HG03039 (cell line): ENCODE data around the gene COA7.

ENCODE experiments used
- ATAC-seq: cut with Tn5 transposase; IDR thresholded peaks from one replicate; pipeline ENCODE4 v1.9.1; 2021; ENCODE audit warnings: mild to moderate bottlenecking, moderate library complexity; ENCODE audit not compliant: unreplicated experiment

The COA7 gene

DNA sequence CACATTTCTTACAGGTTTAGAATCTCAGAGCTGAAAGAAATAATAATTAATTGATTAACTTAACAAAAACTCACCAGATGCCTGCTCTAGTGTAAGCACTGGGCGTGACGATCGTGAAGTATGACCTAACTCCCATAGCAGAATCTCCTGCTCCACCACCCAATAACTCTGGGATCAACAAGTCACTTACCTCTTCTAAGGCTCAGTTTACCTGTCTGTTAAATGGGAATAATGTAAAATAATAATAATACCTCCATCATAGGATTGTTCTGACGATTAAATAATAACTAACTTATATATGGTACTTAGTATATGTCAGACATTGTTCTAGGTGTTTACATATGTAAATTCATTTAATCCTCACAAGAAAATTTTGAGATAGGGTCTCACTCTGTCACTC lies 24.6 kb downstream of the COA7 start:
- ATAC-seq, result no peak

DNA sequence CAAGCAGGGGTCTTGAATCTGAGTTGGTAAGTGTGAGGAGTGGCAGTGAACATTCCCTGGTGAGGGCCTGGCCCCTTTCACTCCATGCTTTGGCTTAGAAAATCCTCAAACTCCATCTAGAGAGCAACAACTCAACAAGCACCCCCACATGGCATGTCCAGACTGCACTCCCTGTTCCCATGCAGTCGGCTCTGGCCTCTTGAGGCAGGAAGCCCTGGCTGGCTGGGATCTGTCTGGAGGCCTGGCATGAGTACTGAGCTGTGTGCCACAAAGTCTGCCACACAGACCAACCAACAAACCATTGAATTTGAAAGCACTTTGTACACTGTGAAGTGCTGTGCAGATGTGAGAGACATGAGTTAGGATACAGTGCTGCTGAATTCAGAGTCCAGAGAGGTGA lies 25.2 kb downstream of the COA7 start:
- ATAC-seq, result no peak

DNA sequence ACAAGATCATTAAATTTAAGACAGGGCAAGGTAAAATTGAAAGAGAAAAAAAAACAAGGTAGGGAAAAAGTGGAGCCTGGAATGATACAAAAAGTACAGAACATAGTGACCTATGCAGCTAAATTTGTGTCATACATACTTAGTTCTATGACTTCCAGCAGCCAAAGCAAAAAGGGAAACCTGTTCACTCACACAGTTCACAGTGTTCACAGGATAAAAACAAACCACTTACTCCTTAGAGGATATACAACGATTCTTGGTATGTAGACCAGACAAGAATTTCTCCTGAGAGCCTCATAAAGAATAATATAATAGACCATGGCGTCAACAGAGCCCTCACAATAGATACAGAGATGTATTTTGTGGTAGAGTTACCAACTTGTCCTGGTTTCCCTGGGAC lies 27.5 kb downstream of the COA7 start:
- ATAC-seq, result no peak

DNA sequence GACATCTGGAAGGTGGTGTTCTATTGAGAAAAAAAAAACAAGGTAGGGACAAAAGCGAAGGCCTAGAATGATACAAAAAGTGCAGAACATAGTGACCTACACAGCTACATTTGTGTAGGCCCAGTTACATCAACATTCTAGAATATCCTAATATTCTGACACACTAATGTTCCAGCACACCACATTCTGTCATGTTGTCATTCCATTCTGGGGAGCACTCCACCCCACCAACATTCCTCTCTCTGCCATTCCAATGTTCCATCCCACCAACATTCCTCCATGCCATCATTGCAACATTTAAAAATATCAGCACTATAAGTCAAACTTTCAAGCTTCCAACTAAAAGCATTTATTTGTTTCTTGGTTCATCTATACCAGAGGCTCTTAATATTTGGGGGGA lies 28.5 kb downstream of the COA7 start:
- ATAC-seq, result no peak

DNA sequence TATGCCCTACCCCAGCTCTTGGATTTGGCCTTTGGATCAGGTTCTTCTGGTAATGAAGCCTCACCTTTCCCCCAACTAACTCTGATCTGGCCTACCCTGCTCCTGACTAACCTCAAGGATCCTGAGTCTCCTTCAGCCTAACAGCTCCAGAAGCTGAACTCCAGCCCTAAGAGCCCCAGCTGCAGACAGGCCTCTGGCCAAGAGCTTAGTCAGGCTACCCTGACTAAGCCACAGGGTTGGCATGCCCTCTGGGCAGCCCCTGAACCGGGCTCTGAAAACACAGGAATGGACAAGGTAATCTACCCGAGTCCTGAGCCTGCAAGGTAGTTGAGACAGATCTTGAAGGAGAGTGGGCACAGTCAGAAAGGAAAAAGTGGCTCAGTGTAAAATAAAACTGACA lies 29.4 kb downstream of the COA7 start:
- ATAC-seq, result no peak

DNA sequence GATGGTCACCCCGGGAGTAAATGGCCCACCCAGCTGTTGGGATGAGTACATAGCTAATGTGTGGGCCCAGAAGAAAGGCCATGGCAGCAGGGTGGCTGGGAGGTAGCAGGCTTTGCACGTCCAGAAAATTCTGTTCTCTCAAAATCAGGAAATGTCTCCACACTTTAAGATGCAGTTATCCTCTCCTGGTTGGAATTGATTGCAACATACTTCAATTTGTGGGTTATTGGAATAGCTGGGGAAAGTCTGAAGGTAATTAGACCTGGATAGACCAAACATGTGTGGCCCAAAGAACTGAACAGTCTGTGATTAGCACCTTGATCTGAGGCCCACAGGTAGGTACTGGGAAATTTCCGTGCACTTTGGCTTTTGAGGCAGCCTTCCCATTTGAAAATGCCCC lies 30.2 kb downstream of the COA7 start:
- no peak for ATAC-seq

DNA sequence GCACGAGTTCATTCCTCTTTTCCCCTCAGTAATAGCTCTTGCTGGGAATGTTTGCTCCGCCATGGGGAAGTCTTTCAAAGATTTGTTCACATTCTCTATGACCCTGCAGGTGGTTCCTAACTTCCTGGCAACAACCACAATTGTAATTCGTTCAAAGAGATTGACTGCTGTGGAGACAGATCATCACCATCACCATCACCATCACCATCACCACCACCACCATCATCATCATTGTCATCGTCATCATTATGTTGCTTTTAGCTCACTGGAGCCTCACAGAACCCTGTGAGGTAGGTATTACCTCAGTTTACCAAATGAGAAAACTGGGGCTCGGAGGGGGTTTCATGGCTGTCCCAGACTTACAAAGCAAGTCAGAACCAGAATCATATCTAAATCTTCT lies 30.9 kb downstream of the COA7 start:
- no peak for ATAC-seq

DNA sequence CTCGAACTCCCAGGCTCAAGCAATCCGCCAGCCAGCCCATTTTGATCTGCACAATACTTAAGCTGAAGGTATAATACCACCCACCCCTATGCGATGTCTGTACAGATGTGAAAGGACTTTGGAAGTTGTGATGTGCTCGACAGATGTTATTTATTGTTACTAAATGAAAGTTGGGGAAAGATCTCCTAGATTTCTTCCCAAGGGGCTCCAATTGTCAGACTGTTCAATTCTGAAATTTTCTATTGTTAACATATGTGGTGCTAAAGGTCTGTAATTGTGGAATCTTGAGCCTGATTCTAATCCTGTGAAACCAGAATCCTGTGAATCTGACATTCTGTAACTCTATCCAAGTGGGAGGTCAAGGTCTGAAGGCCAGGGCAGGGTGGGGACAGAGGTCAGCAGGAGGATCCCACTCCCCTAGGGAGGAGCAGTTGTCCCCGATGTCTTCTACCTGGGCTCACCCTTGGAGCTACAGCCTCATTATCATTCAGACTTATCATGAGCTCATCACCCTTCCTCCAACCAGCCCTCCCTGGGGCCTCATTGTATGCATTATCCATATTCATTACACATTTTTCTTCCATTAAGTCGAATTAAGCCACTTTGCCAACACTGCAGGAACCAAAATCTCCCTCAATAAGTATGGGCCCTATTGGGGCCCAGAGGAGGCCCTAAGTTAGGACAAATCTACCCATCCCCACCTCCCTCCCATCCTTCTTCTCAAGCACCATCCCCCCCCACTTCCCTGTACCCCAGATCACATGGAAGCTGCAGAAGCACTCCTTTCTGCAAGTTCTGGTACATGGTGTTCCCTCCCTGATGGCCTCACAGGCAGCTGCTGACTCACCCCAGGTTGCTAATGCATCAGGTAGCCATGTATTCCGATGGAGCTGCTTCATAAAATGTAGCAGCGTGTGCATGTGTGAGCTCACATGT lies 32.9 kb downstream of the COA7 start:
- no peak for ATAC-seq

DNA sequence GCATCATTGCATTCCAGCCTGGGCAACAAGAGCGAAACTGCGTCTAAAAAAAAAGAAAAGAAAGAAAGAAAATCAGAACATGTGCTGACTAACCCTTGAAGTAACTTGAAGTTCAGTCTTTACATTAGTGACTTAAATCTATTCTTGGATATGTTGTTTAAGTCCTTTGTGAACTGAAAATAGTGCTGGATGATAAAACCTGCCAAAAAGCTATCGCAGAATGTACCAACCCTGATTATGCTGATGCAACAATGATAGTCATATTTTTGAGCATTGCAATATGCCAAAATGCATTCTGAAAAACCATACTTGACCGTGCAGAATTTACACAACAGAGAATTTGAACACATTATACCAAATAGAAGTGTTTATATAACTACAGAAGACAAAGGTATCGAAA lies 34.4 kb downstream of the COA7 start:
- ATAC-seq, result no peak

DNA sequence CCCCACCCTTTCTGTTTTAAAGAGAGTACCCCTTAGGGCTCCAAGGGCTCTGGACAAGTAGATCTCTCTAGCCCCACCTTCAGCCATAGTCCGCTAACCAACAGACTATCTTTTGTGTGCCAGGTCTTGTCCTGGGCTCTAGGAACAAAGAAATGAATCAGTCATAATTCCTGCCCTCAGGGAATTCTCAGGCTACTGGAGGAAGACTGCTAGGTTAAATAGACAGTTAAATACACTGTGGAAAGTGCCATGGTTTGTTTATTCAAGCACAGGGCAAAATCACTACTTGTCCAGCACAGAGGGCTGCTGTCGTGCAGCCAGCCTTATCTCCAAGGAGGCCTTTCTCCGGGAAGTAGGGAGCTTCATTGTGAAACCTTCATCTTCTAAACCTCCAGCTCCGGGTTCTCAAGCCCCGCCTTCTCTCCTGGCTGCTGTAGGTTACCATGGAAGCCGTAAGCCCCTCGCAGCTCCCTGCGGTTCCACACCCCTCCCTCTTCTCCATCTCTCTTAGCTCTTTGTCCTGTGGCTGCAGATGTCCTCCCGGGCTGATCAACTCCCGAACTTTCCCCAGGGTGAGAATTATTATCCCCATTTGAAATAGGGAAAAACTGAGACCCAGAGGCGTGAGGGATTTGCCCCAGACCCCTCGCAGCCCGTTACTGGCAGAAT lies 35.4 kb downstream of the COA7 start:
- no peak for ATAC-seq

DNA sequence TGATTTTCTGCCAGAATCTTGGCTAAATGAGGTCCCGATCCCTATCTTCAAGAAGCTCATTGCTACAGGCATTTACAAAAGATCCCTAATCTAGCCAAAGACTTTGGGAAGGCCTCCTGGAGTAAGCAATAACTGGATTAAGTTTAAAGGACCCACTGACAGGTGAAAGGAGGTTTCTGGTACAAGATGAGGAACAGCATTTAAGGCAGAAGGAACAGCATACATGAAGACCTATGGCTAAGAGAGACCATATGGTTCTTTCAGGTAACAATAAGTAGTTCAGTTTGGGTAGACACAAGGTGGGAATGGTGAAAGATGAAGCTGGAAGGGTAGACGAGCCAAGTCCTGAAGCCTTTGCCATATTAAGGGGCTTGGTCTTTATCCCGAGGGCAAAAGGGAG lies 37.3 kb downstream of the COA7 start:
- no peak for ATAC-seq

DNA sequence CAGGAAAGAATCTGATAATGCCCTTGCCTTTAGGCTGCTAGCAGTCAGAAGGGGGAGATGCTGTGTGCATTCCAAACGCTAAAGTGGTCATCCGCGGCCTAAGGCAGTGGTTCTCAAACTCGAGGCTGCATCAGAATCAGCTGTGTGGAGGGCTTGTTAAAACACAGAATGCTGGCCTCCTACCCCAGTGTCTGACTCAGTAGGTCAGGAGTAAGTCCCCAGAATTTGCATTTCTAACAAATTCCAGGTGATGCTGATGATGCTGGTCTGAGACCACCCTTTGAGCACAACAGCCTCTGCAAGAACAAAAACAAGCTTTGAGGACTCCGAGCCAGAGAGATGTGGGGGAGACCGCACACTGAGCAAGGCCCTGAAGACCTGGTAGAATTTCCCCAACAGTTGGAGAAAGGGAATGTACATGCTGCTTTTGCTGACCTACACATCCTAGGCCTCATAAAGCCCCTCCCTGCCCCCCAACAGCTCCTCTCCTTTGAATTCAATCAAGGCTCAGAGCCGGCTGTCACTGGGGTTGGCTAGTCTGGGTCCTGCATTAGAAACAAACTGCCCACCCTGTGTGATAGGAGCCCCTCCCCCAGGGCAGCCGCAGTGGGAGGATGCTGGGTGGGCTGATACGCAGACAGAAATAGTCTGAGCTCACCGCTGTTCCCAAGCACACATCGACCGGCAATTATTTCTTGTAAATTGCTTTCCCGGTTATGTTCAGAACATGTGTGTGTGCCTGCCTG lies 38.1 kb downstream of the COA7 start:
- ATAC-seq, result no peak

DNA sequence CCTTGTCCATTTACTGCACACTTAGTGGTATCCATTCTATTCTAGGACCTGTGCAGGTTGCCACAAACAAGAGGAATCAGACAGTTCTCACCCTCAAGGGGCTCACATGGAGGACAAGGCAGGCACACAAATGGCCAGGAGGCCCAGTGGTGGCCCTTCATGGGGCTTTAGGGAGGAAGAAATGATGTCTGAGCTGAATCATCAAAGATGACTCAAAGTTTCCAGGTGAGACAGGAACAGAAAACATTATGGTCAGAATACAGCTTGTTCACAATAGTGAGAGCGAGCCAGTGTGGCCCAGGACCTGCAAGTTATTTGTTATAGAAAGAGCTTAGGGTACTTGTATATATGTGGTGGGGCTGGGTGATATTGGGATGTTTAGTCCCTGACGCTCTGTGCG lies 38.8 kb downstream of the COA7 start:
- no peak for ATAC-seq

DNA sequence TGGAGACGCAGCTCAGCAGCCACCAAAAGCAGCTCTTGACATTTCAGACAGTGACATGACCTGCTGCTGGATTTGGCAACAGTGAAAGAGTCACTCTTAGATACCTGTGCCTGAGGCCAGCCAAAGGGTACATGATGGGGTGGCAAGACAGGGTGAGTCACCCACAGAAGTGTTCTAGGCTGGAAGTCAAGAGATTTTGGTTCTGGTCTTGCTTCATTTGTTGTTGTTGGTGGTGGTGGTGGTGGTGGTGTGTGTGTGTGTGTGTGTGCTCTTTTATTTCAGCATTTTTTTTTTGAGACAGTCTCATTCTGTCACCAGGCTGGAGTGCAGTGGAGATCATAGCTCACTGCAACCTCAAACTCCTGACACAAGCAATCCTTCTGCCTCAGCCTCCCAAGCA lies 39.4 kb downstream of the COA7 start:
- ATAC-seq, result no peak

DNA sequence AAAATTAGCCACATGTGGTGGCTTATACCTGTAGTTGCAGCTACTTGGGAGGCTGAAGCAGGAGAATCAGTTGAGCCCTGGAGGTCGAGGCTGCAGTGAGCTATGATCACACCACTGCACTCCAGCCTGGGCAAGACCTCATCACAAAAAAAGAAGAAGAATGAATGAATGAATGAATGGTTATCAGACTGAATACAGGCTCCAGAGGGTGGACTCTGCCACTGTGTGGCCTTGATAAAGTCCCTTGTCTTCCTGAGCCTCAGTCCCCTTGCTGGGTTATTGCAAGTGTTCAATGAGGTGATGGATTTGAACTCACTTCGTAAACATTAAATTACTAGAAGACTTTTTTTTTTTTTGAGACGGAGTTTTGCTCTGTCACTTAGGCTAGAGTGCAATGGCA lies 40.4 kb downstream of the COA7 start:
- no peak for ATAC-seq

DNA sequence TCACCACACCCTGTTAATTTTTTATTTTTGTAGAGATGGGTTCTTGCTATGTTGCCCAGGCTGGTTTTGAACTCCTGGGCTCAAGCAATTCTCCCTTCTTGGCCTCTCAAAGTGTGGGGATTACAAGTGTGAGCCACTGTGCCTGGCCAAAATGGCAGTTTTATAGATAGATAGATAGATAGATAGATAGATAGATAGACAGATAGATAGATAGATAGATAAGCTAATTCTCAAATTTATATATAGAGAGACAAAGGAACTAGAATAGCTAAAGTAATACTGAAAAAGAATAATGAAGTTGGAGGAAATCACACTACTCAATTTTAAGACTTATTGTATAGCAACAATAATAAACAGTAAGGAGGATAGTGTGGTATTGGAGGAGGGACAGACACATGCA lies 44.1 kb downstream of the COA7 start:
- ATAC-seq, result no peak

DNA sequence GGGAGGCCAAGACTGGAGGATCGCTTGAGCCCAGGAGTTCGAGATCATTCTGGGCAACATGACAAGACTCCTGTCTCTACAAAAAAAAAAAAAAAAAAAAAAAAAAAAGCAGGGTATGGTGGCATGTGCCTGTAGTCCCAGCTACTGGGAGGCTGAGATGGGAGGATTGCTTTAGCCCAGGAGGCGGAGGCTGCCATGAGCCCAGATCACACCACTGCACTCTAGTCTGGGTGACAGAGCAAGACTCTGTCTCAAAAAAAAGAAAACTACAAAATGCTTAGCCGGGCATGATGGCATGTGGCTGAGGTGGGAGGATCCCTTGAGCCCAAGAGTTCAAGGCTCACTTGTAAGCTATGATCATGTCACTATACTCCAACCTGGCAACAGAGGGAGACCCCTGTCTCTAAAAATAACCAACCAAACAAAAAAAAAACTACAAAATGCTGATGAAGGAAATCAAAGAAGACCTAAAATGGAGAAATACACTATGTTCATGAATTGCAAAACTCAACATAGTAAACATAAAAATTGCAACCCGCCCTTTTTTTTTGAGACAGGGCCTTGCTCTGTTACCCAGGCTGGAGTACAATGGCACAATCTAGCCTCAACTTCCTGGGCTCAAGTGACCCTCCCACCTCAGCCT lies 44.8 kb downstream of the COA7 start:
- no peak for ATAC-seq

DNA sequence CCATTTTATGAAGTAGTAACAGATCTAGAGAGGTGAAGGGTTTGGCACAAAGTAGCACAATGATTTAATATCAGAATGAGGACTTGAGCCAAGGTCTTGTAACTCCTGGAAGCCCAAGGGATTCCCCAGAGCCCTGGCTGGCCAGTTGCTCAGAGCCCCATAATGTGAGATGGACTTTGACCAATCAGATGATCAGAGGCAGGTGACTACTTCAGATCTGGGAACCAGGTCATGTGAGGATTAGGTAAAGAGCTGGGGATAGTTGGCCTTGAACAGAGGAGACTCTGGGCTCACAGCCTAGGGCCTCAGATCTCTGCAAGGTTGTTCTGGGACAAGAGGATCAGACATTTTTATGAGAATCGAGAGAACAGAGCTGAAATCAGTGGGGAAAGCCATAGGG lies 46.2 kb downstream of the COA7 start:
- ATAC-seq, result no peak

DNA sequence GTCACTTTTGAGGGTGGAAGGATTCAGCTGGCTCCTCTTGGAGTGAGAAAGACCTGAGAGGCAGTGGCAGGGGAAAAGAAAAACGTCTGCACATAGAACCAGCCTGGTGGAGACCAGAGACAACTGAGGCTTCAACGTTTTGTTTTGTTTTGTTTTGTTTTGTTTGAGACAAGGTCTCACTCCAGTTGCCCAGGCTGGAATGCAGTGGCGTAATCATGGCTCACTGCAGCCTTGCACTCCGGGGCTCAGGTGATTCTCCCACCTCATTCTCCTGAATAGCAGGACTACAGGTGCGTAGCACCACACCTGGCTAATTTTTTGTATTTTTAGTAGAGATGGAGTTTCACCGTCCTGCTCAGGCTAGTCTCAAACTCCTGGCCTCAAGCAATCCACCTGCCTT lies 52.9 kb downstream of the COA7 start:
- ATAC-seq, result no peak

DNA sequence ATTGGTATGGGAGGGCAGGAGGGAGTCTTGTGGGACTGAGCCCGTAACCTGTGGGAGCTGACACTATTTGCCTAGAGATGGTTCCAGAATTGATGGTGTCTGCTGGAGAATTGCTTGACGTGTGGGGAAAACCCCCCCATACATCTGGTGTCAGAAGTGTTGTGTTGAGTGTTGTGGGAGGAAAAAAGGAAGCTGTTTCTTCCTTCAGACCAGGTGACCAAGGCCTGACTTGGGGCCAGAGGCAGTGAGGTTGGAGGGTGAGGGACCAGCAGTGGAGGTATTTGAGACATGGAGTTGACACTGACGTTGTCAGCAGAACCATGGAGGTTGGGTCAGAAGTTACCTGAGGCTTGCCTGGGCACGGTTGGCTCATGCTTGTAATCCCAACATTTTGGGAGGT lies 56.8 kb downstream of the COA7 start:
- ATAC-seq, result no peak

DNA sequence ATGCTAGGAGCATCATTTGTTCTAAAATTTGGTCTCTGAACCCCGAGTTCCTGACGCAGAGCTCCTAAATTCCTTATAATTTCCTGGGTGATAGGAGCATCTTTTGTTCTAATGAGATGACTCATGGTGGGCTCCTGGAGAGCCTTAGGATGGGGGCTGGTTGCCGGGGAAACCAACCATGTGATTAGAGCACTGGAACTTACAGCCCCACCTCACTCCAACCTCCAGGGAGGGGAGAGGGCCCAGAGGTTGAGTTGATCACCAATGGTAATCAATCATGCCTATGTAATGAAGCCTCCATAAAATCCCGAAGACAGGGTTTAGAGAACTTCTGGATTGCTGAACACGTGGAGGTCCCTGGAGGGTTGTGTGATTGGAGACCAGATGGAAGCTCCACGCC lies 57.5 kb downstream of the COA7 start:
- ATAC-seq, result no peak
